ENCODE measurements around the gene NDUFAF3. TPM values are rescaled to one million over a fixed set of nuclear protein-coding genes. Genes with fewer than 3 reads are reported as not detected.
A peak's percentile ranks its signal among the peaks of the same experiment; 100 is the strongest.

The NDUFAF3 gene
- total and polyA plus RNA-seq, 2 experiments from 2014 or later: 49.9 to 118 TPM

DNA sequence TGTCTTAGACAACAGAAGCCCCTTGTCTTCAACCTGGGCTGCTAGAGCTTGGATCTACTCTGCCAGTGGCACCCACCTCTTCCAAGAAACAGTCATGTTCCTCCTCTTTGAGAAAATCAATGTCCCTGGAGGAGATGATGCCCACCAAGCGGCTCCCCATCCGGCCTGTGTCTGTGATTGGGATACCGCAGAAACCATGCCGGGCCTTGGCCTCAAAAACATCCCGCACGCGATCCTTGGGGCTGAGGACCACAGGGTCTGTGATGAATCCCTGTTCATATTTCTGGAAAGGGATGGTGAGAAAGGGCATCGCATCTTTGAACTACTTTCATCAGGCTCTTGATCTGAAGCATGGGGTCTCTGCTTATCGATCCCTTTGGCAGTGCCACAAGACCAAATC lies 5.7 kb downstream of the NDUFAF3 start:
- peaks cover 28% of the 10 kb centered on the region for H3K4me1 Mint-ChIP-seq
- H3F3A ChIP-seq (replicated peaks; ENCODE audit: low read depth): peaks cover 57% of the 10 kb centered on the region
- peaks cover 54% of the 10 kb centered on the region for H3K36me3 ChIP-seq (ENCODE audit: insufficient read depth)
- H2AFZ ChIP-seq: no peak overlapping the region
- peak overlapping the region; percentile 94; the same call in 2 of the 3 replicates for H3K4me3 Mint-ChIP-seq
- peak overlapping the region; percentile 98; the same call in 1 of the 2 replicates for H3K4me2 ChIP-seq
- no peaks in the 10 kb centered on the region for H3K9me2 ChIP-seq (ENCODE audit: insufficient read depth)
- peaks cover 16% of the 10 kb centered on the region; the same call in 1 of the 2 replicates for H3K4me1 ChIP-seq (ENCODE audit: insufficient read depth)
- H3K36me3 Mint-ChIP-seq (ENCODE audit: low read depth): peaks cover 91% of the 10 kb centered on the region
- no peaks in the 10 kb centered on the region for H3K27me3 ChIP-seq (ENCODE audit: insufficient read depth)
- peaks cover 25% of the 10 kb centered on the region for H4K20me1 ChIP-seq (replicated peaks; ENCODE audit: insufficient read depth)
- ATAC-seq (no peak), DNase-seq (ENCODE audit: low spot score) (no peak)
- peak overlapping the region; percentile 93; the same call in 1 of the 2 replicates for H3K4me3 ChIP-seq
- H3K27ac Mint-ChIP-seq: peak overlapping the region; percentile 80; the same call in 1 of the 2 replicates
- no peaks in the 10 kb centered on the region; the same call in 1 of the 3 replicates for H3K9me3 Mint-ChIP-seq
- no peak for TF ChIP-seq CTCF (conservative IDR thresholded peaks at IDR 0.05; ENCODE audit: low read depth in 2 of 2)
- peaks cover 33% of the 10 kb centered on the region for H3K27me3 Mint-ChIP-seq (ENCODE audit: insufficient read depth, low read depth, poor library complexity)
- peaks cover 28% of the 10 kb centered on the region for H3K79me2 ChIP-seq (replicated peaks; ENCODE audit: insufficient read depth)
- H3K27ac ChIP-seq (ENCODE audit: low read depth): no peak overlapping the region

GRCh38 chr3:49028298-49028672 lies 6.4 kb downstream of the NDUFAF3 start:
- peak overlapping the region; percentile 59; the same call in 1 of the 2 replicates for H3K27ac Mint-ChIP-seq
- H4K20me1 ChIP-seq (replicated peaks; ENCODE audit: insufficient read depth): peaks cover 22% of the 10 kb centered on the region
- peak overlapping the region; percentile 98 for H3K4me2 ChIP-seq
- H3K9me3 Mint-ChIP-seq: no peaks in the 10 kb centered on the region; the same call in 1 of the 3 replicates
- peaks cover 56% of the 10 kb centered on the region for H3K36me3 ChIP-seq (ENCODE audit: insufficient read depth)
- peaks cover 23% of the 10 kb centered on the region for H3K4me1 Mint-ChIP-seq
- no peak overlapping the region for H3K27ac ChIP-seq (ENCODE audit: low read depth)
- H3K4me1 ChIP-seq (ENCODE audit: insufficient read depth): peaks cover 9% of the 10 kb centered on the region; the same call in 1 of the 2 replicates
- H3K9me2 ChIP-seq (ENCODE audit: insufficient read depth): no peaks in the 10 kb centered on the region
- peaks cover 58% of the 10 kb centered on the region for H3F3A ChIP-seq (replicated peaks; ENCODE audit: low read depth)
- peak overlapping the region; percentile 93 for H3K4me3 ChIP-seq
- H3K79me2 ChIP-seq (replicated peaks; ENCODE audit: insufficient read depth): peaks cover 22% of the 10 kb centered on the region
- H2AFZ ChIP-seq: no peak overlapping the region
- H3K27me3 ChIP-seq (ENCODE audit: insufficient read depth): no peaks in the 10 kb centered on the region
- peak overlapping the region; percentile 94 for H3K4me3 Mint-ChIP-seq
- DNase-seq (ENCODE audit: low spot score) (no peak), ATAC-seq (no peak)
- H3K36me3 Mint-ChIP-seq (ENCODE audit: low read depth): peaks cover 91% of the 10 kb centered on the region
- H3K27me3 Mint-ChIP-seq (ENCODE audit: insufficient read depth, low read depth, poor library complexity): peaks cover 27% of the 10 kb centered on the region
- TF ChIP-seq EZH2phosphoT487 (IDR thresholded peaks at IDR 0.05; ENCODE audit: unreplicated experiment) (no peak), JUNB (IDR thresholded peaks at IDR 0.05; ENCODE audit: unreplicated experiment) (no peak), ETS1 (IDR thresholded peaks at IDR 0.05) (no peak), CREB1 (CRISPR knock-in tag; IDR thresholded peaks at IDR 0.05; ENCODE audit: low read depth) (no peak), STAT1 (IDR thresholded peaks at IDR 0.05; ENCODE audit: unreplicated experiment) (no peak), EZH2 (IDR thresholded peaks at IDR 0.05; ENCODE audit: low read depth, unreplicated experiment) (no peak), CTCF (conservative IDR thresholded peaks at IDR 0.05; ENCODE audit: low read depth in 2 of 2) (no peak), POLR2AphosphoS5 (IDR thresholded peaks at IDR 0.05; ENCODE audit: low read depth) (no peak; the same call in 1 of the 2 replicates), NANOG (IDR thresholded peaks at IDR 0.05; ENCODE audit: borderline replicate concordance) (no peak)
- TF ChIP-seq, protein P1, sequence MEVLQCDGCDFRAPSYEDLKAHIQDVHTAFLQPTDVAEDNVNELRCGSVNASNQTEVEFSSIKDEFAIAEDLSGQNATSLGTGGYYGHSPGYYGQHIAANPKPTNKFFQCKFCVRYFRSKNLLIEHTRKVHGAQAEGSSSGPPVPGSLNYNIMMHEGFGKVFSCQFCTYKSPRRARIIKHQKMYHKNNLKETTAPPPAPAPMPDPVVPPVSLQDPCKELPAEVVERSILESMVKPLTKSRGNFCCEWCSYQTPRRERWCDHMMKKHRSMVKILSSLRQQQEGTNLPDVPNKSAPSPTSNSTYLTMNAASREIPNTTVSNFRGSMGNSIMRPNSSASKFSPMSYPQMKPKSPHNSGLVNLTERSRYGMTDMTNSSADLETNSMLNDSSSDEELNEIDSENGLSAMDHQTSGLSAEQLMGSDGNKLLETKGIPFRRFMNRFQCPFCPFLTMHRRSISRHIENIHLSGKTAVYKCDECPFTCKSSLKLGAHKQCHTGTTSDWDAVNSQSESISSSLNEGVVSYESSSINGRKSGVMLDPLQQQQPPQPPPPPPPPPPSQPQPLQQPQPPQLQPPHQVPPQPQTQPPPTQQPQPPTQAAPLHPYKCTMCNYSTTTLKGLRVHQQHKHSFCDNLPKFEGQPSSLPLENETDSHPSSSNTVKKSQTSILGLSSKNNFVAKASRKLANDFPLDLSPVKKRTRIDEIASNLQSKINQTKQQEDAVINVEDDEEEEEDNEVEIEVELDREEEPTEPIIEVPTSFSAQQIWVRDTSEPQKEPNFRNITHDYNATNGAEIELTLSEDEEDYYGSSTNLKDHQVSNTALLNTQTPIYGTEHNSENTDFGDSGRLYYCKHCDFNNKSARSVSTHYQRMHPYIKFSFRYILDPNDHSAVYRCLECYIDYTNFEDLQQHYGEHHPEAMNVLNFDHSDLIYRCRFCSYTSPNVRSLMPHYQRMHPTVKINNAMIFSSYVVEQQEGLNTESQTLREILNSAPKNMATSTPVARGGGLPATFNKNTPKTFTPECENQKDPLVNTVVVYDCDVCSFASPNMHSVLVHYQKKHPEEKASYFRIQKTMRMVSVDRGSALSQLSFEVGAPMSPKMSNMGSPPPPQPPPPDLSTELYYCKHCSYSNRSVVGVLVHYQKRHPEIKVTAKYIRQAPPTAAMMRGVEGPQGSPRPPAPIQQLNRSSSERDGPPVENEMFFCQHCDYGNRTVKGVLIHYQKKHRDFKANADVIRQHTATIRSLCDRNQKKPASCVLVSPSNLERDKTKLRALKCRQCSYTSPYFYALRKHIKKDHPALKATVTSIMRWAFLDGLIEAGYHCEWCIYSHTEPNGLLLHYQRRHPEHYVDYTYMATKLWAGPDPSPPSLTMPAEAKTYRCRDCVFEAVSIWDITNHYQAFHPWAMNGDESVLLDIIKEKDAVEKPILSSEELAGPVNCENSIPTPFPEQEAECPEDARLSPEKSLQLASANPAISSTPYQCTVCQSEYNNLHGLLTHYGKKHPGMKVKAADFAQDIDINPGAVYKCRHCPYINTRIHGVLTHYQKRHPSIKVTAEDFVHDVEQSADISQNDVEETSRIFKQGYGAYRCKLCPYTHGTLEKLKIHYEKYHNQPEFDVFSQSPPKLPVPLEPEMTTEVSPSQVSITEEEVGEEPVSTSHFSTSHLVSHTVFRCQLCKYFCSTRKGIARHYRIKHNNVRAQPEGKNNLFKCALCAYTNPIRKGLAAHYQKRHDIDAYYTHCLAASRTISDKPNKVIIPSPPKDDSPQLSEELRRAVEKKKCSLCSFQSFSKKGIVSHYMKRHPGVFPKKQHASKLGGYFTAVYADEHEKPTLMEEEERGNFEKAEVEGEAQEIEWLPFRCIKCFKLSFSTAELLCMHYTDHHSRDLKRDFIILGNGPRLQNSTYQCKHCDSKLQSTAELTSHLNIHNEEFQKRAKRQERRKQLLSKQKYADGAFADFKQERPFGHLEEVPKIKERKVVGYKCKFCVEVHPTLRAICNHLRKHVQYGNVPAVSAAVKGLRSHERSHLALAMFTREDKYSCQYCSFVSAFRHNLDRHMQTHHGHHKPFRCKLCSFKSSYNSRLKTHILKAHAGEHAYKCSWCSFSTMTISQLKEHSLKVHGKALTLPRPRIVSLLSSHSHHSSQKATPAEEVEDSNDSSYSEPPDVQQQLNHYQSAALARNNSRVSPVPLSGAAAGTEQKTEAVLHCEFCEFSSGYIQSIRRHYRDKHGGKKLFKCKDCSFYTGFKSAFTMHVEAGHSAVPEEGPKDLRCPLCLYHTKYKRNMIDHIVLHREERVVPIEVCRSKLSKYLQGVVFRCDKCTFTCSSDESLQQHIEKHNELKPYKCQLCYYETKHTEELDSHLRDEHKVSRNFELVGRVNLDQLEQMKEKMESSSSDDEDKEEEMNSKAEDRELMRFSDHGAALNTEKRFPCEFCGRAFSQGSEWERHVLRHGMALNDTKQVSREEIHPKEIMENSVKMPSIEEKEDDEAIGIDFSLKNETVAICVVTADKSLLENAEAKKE (CRISPR knock-in tag; IDR thresholded peaks at IDR 0.05): no peak
